GM19468 (cell line): Measurements from ENCODE around the gene CTXN3.

ENCODE experiments used
- ATAC-seq: cut with Tn5 transposase; IDR thresholded peaks from one replicate; pipeline ENCODE4 v1.9.1; 2021; ENCODE audit warnings: mild to moderate bottlenecking, moderate library complexity, moderate number of reproducible peaks; ENCODE audit not compliant: unreplicated experiment; ENCODE audit errors: extremely low read depth

Gene CTXN3

GRCh38 chr5:127649018-127649439 is at the start of gene CTXN3:
Gene CTXN3, plus strand, starts transcription at chr5:127649082. Its CDS starts 8,440 bp downstream, at chr5:127657522.
- no peak for ATAC-seq

GRCh38 chr5:127599320-127599719 is 49.6 kb upstream of the CTXN3 start:
- no peak for ATAC-seq

- ATAC-seq = no peak
Observed at GRCh38 chr5:127599847-127600246, 49.0 kb upstream of the CTXN3 start.

GRCh38 chr5:127601111-127601510 is 47.8 kb upstream of the CTXN3 start:
- no peak for ATAC-seq

- no peak for ATAC-seq
Observed at GRCh38 chr5:127601601-127602000, 47.3 kb upstream of the CTXN3 start.

GRCh38 chr5:127602481-127602880 is 46.4 kb upstream of the CTXN3 start:
- no peak for ATAC-seq

- ATAC-seq = no peak
Observed at GRCh38 chr5:127602896-127603844, 45.7 kb upstream of the CTXN3 start.

GRCh38 chr5:127608077-127608660 is 40.7 kb upstream of the CTXN3 start:
- ATAC-seq = no peak

- ATAC-seq = no peak
Observed at GRCh38 chr5:127609011-127609410, 39.9 kb upstream of the CTXN3 start.

- ATAC-seq = no peak
Observed at GRCh38 chr5:127609957-127610356, 38.9 kb upstream of the CTXN3 start.

- ATAC-seq = no peak
Observed at GRCh38 chr5:127612441-127613141, 36.3 kb upstream of the CTXN3 start.

GRCh38 chr5:127615916-127616315 is 33.0 kb upstream of the CTXN3 start:
- ATAC-seq = no peak

GRCh38 chr5:127619908-127620479 is 28.9 kb upstream of the CTXN3 start:
- no peak for ATAC-seq

GRCh38 chr5:127621601-127622325 is 27.1 kb upstream of the CTXN3 start:
- ATAC-seq = no peak

- ATAC-seq = no peak
Observed at GRCh38 chr5:127634007-127634406, 14.9 kb upstream of the CTXN3 start.

GRCh38 chr5:127639828-127640227 is 9.1 kb upstream of the CTXN3 start:
- no peak for ATAC-seq

- ATAC-seq = no peak
Observed at GRCh38 chr5:127642949-127643348, 5.9 kb upstream of the CTXN3 start.

GRCh38 chr5:127643607-127644006 is 5.3 kb upstream of the CTXN3 start:
- ATAC-seq = no peak

GRCh38 chr5:127645300-127645726 is 3.6 kb upstream of the CTXN3 start:
- ATAC-seq = no peak
